ENCODE data around the gene CCNB2.

Gene CCNB2

DNA sequence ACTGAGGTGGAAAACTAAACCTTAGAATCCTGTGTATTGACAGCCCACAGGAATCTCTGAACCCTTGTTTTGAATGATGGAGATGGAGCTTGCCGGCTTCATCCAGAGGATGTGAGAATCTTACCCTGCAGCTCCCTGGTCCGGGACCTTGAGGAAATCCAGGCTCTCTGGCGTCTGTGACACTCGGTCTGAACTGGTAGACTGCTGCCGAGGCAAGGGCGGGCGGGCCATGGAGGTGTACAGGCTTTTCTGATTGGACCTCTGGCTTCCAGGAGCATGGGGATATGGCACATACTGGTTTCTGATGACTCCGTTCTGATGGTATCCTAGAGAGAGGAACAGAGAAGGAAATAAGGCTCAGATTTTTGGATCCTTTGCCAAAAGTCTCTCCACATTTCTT, 48.5 kb downstream of the CCNB2 start:
- H3K4me3 ChIP-seq (ENCODE audit: low read depth, low read length): no peak overlapping the region
- TF ChIP-seq, protein P1, sequence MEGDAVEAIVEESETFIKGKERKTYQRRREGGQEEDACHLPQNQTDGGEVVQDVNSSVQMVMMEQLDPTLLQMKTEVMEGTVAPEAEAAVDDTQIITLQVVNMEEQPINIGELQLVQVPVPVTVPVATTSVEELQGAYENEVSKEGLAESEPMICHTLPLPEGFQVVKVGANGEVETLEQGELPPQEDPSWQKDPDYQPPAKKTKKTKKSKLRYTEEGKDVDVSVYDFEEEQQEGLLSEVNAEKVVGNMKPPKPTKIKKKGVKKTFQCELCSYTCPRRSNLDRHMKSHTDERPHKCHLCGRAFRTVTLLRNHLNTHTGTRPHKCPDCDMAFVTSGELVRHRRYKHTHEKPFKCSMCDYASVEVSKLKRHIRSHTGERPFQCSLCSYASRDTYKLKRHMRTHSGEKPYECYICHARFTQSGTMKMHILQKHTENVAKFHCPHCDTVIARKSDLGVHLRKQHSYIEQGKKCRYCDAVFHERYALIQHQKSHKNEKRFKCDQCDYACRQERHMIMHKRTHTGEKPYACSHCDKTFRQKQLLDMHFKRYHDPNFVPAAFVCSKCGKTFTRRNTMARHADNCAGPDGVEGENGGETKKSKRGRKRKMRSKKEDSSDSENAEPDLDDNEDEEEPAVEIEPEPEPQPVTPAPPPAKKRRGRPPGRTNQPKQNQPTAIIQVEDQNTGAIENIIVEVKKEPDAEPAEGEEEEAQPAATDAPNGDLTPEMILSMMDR (IDR thresholded peaks at IDR 0.05; ENCODE audit: low read depth, low read length, missing control alignments): no peak
- DNase-seq (ENCODE audit: low read depth): no peak

DNA sequence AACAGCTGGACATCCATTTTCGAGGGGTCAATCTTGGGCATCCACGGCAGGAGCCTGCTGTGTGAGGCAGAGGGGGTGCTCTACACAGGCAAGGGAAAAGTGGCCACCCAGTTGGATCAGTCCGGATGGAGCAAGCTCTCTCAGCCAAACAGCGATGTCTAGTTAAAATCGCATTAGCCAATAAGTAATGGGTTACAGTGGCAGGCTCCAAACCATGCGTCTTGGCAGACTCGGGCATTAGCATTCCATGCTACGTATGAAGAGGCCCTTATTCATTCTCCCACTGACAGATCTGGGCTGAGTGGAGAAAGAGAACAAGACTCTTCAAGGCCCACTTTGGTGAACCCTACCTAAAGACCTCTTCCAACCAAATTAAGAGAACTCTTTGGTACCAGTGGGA, 49.3 kb downstream of the CCNB2 start:
- TF ChIP-seq, protein P1 (IDR thresholded peaks at IDR 0.05; ENCODE audit: low read depth, low read length, missing control alignments): no peak
- DNase-seq (ENCODE audit: low read depth): no peak
- no peak overlapping the region for H3K4me3 ChIP-seq (ENCODE audit: low read depth, low read length)

DNA sequence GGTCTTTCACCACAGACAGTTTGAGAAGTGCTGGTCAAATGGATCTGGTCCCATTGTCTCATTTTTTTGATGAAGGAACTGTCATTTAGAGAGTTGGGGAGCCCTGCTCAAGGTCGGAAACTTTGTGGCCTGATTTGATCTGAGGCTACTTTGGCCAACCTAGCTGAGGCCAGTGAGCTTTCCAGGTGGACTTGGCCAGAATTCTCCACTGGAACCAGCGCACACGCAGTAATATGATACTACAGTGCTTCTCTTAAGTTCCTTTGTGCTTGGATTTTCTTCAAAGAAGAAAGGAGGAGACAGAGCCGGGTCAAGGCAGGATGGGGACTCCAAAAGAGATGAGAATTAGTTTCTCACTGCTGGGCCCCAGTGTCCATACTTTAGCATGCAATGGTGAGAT, 50.5 kb downstream of the CCNB2 start:
- no peak overlapping the region for H3K4me3 ChIP-seq (ENCODE audit: low read depth, low read length)
- TF ChIP-seq, protein P1 (IDR thresholded peaks at IDR 0.05; ENCODE audit: low read depth, low read length, missing control alignments): no peak
- no peak for DNase-seq (ENCODE audit: low read depth)

DNA sequence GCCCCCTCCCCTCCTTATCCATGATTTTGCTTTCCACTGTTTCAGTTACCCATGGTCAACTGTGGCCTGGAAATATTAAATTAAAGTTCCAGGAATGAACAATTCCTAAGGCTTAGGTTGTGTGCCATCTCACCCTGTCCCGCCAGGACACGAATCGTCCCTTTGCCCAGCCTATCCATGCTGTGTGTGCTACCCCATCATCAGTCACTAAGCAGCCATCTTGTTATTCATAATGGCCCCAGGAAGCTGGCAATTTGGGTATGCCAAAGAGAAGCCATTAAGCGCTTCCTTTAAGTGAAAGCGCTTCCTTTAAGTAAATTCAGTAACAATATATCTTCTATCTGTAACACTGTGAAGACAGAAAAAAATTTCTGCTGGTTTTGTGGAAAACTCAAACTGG, 52.5 kb downstream of the CCNB2 start:
- no peak for DNase-seq (ENCODE audit: low read depth)
- TF ChIP-seq, protein P1 (IDR thresholded peaks at IDR 0.05; ENCODE audit: low read depth, low read length, missing control alignments): no peak

DNA sequence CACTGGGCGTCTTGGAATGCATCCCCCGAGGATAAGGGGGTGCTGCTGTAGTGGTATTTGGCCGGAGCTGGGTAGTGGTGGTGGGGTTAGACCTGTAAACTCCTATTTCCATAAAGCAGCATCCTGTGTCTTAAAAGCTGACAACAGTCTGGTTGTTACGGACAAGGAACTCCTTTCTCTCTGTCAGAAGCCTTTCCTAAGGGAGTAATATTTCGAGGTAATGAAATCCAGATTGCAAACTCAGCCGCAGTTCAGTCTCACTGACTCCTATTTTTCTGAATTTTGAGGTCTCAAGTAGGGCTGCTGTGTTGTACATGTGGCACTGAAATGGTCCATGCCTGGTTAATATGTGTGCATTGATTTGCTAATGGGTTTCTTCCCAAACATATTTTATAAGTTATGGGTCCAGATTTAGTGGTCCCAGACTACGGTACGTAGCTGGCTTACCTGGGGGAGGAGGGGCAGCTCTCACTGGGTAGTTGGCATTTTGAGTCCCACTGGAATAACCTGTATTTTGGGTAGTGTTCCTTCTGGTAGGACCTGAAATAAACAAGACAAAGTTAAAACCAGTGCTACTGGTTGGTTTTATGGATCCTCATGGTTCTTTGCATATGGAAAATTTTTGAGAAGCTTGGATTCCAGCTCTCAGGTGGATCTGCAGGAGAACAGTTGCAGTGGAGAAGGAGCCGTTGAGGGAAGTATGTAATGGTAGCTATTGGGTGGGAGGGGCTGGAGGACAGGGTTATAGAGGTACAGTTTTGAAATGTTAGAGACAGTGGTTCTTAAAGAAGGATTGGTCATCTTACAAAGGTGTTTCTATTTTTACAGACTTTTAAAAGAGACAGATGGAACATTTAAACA, 53.1 kb downstream of the CCNB2 start:
- TF ChIP-seq, protein P1 (IDR thresholded peaks at IDR 0.05; ENCODE audit: low read depth, low read length, missing control alignments): no peak
- DNase-seq (ENCODE audit: low read depth): no peak
- H3K4me3 ChIP-seq (ENCODE audit: low read depth, low read length): no peak overlapping the region

More for the DNA sequence above, 52.5 kb downstream of the CCNB2 start:
- H3K4me3 ChIP-seq (ENCODE audit: low read depth, low read length): no peak overlapping the region

DNA sequence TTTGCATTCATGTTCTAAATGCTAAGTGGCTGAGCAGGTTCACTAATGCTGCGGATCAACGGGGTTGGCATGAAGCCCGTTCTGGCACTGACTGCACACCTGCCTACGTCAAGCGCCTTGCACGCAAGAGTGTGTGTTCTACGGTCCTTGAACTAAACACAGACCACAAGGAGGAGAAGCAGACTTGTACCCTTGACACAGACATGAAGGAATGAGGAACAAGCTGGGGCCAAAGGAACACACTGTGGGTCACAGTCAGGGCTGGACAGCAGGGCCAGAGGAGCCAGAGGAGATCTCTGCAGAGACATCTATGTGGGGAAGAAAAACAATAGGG, 53.7 kb downstream of the CCNB2 start:
- DNase-seq (ENCODE audit: low read depth): no peak
- TF ChIP-seq, protein P1 (IDR thresholded peaks at IDR 0.05; ENCODE audit: low read depth, low read length, missing control alignments): no peak
- no peak overlapping the region for H3K4me3 ChIP-seq (ENCODE audit: low read depth, low read length)

DNA sequence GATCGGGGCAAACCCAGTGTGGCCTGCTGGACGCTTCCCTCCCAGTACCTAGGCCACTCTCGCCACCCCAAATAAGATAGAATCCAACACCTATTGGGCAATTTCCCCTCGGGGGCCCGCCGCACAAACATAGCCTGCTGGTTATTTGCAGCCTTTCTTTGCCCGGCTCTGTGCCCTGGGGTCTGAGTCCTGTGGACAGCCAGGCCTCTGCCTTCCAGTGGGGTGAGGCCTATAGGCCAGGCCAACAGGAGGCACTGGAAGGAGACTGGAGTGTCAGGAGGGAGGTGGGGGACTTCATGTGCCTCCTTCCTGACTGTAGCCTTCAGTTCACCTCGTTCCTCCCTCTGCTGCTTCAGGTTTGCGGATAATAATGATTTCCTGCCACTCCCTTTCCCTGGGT, 54.3 kb downstream of the CCNB2 start:
- DNase-seq (ENCODE audit: low read depth): no peak
- TF ChIP-seq, protein P1 (IDR thresholded peaks at IDR 0.05; ENCODE audit: low read depth, low read length, missing control alignments): no peak
- H3K4me3 ChIP-seq (ENCODE audit: low read depth, low read length): no peak overlapping the region
